ENCODE data around the gene ZNF410.

- no peak for TF ChIP-seq CEBPB (IDR thresholded peaks at IDR 0.05; ENCODE audit: low read depth)
- no peak for TF ChIP-seq CTCF (IDR thresholded peaks at IDR 0.05 in 2 of 3, conservative IDR thresholded peaks at IDR 0.05 in 1 of 3; ENCODE audit: borderline replicate concordance in 1 of 3, insufficient read depth in 1 of 3, low read depth in 2 of 3, low read length in 2 of 3)
- no peak for TF ChIP-seq REST (IDR thresholded peaks at IDR 0.05; ENCODE audit: low read depth)
- TF ChIP-seq ATF3 (IDR thresholded peaks at IDR 0.05) = no peak
- no peak for TF ChIP-seq POLR2A (IDR thresholded peaks at IDR 0.05; ENCODE audit: borderline replicate concordance, extremely low read depth, insufficient read depth, insufficient read length)
- no peak for TF ChIP-seq POLR2AphosphoS5 (IDR thresholded peaks at IDR 0.05; ENCODE audit: low read depth, low read length)
- TF ChIP-seq EZH2 (IDR thresholded peaks at IDR 0.05) = no peak
- no peak for TF ChIP-seq MAX (IDR thresholded peaks at IDR 0.05)
- no peak for TF ChIP-seq EGR1 (IDR thresholded peaks at IDR 0.05; ENCODE audit: low read depth)
- TF ChIP-seq EZH2phosphoT487 (IDR thresholded peaks at IDR 0.05; ENCODE audit: borderline replicate concordance) = no peak
- no peak for TF ChIP-seq FOSL1 (IDR thresholded peaks at IDR 0.05; ENCODE audit: low read depth)
- no peak for TF ChIP-seq JUND (IDR thresholded peaks at IDR 0.05)
- no peak for TF ChIP-seq ZBTB33 (IDR thresholded peaks at IDR 0.05; ENCODE audit: extremely low read depth, insufficient replicate concordance, low read length)
- no peak for TF ChIP-seq SRF (IDR thresholded peaks at IDR 0.05; ENCODE audit: low read depth)
Measured at GRCh38 chr14:73937012-73937411, 50.4 kb downstream of the ZNF410 start.

Data from HCT116 (cell line).